OCI-M1 (cell line): ENCODE measurements around the gene SPECC1L.
"Not testable (repeated sequence)": the region's sequence is repeated elsewhere in the genome, so short reads cannot be mapped to it uniquely, and the experiment has no call there.

Source experiments
- DNase-seq: peaks from one replicate; lab custom pipeline; 2025; lab: John Stamatoyannopoulos, UW

SPECC1L gene

DNA sequence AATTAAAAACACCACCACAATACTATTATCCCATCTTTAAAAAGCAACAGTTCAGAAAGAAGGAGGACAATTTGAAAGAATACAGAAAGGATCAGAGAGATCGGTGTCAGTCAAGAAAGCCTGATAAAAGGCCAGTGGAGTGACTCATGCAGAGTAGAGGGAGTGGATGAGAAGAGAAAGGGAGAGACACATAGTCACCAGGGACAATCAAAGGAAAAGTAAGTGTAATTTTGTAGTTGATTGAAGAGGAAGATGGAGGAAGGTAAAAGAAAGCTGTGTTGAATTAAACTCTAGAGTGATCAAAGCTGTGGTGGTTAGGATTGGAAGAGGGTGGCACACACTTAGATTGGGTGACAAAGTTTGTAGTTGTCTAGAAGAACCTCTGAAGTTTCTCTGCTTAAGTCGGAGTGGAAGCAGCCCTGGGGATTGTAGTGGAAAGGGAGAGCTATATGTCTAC, 14.1 kb downstream of the SPECC1L start:
- DNase-seq: peak; percentile 59

DNA sequence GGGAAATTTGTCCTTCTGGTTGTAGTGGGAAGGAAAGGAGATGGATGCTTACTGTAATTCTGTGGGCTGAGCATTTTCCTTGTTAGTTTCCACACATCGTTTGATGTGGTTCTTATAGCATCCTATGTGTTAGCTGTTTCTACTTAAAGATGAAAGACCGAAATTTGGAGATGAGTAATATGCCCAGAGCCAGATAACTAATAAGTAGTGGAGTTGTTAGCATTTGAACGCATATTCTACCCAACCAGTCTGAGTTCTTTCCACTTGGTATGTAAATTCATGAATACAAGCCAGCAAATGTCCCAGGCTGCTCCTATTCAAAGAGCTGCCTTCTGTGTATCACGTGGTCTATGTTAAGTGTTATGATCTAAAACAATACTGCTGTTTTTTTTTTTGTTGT, 14.6 kb downstream of the SPECC1L start:
- no peak for DNase-seq

DNA sequence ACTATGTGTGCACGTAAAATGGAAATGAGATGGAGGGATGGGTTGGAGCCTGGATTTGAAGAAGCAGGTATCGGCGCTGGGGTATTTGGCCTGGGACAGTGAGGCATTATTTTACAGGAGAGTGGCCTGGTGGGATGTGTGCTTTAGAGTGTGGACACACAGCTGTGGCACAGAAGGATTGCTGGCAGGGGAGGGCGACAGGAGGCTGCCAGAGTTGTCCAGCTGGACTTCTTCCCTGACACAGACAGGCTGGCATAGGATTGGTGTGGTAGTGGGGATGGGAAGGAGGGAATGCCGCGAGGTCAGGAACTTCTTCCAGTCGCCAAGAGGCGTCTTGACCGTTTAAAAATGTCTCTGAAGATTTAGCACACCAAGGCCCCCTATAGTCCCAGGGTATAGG, 16.6 kb downstream of the SPECC1L start:
- DNase-seq: not testable (repeated sequence)

DNA sequence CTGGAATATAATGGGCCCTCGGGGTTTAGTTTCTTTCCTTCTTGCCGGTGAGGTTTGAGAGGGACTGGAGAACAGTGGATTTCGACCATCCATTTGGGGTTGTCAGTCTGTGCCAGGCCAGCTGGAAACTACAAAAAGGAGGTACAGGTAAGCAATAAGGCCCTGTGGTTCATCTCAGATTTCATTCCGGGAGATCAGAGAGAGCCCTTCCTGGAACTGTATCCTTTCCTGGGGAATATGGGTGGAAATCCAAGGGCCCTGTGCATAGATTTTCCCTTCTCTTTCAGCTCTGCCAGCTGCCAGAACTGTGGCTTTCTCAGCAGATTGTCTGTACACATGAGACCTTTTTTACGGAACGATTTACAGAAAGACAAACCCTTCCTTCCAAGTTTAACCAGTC, 17.2 kb downstream of the SPECC1L start:
- not testable (repeated sequence) for DNase-seq

DNA sequence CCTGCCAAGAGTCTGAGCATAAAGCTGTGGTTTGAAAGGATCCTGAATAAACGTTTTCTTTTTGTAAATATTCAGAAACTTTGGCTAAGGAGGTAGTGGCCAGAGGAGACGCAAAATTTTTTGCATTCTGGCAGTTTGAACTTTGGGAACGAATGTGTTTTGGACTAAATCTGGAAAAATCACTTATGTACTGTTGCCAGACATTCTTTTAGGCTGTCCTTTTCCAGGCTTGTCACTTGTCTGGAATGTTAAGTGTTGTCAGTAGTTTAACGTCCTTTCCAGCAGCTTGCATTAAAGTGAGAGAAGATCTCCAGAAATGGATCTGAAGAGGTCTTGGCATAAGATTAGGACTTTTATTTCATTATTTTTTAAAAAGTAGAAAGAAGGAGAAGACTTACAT, 18.5 kb downstream of the SPECC1L start:
- no peak for DNase-seq

DNA sequence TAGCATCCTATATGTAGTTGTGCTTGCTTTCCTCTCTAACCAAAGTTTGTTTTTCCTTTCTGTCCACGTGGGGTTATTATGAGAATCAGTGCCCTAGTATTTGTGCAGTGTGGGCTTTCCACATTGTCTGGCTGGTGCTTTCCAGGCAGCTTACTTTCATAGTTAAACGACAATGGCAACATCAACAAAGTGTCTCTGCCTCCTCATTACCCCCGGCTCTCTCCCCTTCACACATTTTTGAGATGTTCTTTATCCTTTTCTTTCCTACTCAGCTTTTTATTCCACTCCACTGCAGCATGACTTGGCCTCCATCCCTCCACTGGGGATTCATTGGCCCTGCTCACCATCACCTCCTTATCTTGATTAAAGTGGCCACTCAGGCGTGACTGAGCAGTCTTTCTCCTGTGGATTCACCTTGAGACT, 19.1 kb downstream of the SPECC1L start:
- peak; percentile 28 for DNase-seq

DNA sequence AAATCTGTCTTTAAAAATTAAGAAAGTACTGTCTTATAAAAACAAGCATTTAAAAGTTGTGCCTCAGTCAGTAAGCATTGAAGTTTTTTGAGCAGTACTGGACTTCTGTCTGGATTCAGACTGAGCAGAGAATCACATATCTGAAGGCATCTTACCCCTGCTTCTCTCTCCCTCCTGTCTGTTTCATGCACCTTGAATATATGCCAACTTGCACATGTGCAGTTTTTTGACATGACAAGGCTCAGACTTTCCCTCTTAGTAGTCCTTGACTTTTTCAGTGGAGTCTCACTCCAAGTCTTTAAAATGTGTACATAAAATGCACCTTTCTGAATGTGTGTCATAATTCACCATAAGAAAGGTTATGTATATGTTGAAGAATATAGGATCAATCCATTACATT, 19.8 kb downstream of the SPECC1L start:
- DNase-seq: no peak

DNA sequence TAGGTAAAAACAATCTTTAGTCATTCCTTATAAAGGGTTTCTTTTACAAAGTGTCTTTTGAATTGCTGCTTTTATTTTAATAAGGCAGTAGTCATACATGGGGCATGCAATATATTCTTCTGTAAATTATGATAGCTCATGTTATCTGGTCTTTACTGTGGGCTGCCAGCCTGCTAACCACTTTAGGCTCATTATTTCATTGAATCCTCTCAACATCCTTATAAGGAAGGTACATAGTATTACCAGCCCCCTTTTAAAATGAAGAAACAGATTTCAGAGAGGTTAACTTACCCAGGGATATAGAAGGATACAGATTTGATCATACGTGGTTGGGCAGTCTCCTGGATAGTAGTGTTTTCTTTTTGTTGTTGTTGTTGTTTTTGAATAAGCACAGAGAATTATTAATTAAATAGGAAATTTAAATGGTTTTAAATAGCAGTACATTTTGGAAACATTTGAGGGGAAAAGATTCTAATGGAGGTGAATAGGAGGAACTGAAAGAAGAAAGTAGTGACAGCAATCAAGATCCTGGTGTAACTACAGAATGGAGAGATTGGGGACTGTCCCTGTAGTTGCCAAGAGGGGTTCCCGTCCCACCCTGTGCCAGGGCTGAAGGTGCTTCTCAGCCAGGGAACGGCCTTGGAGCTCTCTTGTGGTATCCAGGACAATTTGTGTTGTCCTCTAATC, 21.0 kb downstream of the SPECC1L start:
- DNase-seq: peak; percentile 56

DNA sequence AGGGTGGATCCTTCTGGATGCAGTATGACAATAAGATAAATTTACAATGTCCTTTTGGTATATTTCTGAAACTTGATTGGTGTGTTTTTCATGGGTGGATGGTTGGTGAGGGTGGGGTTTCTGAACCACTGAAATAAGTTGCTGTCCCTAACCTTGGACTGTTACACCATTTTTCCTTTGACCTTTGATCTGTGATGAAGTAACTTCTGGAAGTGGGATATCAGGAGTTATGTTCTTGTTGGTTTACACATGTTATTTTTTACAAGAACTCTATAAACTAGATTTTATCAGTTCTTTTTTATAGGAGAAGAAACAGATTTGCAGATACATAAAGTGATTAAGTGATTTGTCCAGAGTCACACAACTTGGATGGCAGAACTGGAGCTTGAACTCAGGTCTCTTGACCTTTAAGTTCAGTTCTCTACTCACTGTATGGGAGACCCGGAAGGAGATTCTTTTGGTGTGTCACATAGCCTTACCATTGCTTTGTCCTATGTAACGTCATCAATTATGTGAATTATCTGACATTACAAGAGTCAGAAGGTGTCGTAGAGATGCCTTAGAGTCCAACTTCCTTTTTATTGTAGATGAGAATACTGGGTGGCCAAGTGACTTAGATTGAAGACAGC, 21.7 kb downstream of the SPECC1L start:
- DNase-seq: not testable (repeated sequence)

DNA sequence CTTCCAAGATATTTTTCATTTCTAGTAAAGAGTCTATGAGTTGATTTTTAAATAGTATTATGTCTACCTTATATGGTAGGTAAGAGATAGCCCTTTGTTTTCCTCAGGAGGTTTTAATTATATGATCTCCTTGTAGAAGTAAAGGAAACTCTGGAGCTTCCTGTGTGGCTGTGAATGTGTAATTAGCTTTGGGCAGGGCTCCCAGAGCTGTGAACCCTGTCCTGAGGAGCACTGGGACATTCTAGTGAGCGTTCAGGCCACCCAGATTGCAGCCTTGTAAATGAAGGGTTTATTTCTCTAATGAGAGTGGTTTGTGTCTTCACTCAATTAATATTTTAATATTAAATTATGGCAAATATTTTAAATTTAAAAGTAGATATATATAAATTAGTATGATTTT, 24.3 kb downstream of the SPECC1L start:
- not testable (repeated sequence) for DNase-seq

DNA sequence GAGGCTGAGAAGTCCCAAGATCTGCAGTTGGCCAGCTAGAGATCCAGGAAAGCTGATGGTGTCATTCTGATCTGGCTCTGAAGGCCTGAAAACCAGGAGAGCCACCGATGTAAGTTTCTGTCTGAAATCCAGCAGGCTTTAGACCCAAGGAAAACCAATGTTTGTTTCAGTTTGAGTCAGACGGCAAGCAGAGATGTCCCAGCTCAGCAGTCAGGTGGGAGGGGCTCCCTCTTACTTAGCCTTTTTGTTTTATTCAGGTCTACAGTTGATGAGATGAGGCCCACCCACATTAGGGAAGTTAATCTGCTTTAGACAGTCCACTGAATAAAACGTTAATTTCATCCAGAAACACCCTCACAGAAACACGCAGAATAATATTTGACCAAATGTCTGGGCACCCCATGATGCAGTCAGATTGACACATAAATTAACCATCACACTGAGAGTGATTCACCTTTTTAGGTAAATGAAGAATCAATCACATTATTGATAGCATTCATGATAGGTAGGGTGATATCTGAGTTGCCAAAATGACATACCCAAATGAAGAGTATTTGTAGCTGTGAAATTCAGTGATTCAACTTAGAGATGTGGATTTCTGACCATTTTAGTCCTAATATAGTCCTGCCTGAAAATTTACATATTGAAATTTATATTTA, 28.0 kb downstream of the SPECC1L start:
- not testable (repeated sequence) for DNase-seq

DNA sequence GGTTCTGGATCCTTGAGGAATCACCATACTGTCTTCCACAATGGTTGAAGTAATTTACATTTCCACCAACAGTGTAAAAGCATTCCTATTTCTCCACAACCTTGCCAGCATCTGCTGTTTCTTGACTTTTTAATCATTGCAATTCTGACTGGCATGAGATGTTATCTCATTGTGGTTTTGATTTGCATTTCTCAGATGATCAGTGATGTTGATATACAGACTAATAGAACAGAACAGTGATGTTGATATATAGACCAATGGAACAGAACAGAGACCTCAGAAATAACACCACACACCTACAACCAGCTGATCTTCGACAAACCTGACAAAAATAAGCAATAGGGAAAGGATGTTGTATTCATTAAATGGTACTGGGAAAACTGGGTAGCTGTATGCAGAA, 29.9 kb downstream of the SPECC1L start:
- not testable (repeated sequence) for DNase-seq

DNA sequence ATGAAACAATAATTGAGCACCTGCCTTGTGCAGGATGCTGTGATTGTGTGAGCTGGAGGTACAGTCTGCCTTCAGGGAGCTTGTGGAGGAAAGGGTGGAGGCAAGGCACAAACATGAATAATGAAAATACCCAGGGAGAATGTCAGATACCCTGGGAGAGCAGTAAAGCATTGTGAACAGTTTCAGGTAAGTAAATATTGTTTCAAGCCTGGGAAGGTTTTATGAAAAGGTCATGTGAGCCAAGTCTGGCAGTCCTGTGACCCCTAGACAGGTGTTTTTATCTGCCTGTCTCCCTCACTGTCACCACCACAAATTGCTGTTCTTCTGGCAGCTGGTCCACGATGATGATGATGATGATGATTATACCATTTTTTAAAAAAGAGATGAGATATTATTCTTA, 32.0 kb downstream of the SPECC1L start:
- DNase-seq: no peak

DNA sequence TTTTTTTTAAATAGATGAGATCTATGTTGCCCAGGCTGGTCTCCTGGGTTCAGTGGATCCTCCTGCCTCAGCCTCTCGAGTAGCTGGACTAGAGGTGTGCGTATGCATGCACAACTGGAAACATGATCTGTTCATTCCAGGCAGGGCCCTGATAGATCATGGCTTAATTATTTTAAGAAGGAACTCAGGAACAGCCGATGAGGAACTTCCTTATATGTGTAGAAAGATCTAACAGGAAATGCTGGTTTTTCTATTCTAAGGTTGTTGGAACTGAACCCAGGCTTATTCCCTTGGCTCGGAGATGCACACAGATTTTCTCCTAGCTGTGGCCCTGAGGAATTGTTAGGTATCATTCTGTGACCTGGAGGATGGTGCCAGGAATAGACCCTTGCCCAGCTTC, 32.4 kb downstream of the SPECC1L start:
- no peak for DNase-seq

DNA sequence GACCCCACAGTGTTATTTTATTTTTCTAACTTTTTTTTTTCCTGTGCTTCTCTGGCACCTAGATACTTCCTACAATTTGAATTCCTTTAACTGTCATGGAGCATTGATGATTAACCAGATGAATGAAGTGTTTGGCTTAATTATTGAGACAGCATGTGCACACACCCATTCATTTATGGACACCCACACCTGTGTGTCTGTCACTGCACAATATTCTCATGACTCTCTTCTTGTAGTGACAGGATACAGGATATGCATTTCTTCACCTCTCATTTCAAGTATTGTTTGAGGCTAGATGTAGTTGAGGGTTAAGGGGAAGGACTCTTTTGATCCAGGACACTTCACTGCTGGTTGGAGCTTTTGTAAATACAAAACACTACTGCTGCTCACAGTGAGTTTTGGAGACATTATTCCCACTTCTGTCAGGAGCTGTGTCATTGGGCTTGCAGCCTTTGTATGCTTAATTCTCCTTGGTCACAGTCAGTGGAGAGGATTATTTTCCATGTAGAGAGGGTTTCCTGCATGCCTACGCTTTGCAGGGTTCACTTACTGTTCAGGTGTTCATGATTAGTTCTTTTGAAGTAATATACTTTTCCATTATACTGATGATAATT, 33.5 kb downstream of the SPECC1L start:
- DNase-seq: no peak

DNA sequence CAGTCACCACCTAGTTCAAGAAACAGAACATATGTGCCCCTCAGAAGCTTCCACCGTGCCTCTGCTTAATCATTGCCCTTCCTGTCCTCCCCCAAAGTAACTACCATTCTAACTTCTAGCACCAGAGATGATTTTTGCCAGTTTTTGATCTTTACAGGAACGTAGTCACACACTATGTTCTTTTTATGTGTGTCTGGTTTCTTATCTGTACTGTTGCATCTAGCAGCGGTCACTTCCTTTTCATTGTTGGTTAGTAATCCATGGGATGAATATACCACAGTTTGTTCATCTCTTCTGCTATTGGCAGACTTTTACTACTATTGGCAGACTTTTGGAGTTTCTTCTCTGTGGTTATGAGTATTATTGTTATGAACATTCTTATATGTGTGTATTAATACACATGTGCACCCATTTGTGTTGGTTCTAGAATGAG, 34.6 kb downstream of the SPECC1L start:
- DNase-seq: peak; percentile 87

DNA sequence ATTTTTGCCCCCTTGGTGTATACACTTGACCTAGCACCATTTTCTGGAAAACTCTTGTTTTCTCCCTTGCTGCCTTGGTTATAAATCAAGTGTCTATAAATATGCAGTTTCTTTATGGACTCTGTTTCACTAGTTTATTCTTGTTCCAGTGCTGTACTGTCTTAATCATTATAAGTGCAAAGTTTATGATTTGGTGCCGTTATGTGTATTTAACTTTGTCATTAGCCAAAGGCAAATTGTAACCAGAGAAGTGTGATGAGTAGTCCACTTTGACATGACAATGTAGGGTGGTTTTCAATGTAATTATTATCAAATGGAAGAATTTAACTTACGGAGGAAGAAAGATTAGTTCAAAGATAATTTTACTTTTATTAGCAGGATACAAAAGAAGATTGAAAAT, 40.3 kb downstream of the SPECC1L start:
- no peak for DNase-seq

DNA sequence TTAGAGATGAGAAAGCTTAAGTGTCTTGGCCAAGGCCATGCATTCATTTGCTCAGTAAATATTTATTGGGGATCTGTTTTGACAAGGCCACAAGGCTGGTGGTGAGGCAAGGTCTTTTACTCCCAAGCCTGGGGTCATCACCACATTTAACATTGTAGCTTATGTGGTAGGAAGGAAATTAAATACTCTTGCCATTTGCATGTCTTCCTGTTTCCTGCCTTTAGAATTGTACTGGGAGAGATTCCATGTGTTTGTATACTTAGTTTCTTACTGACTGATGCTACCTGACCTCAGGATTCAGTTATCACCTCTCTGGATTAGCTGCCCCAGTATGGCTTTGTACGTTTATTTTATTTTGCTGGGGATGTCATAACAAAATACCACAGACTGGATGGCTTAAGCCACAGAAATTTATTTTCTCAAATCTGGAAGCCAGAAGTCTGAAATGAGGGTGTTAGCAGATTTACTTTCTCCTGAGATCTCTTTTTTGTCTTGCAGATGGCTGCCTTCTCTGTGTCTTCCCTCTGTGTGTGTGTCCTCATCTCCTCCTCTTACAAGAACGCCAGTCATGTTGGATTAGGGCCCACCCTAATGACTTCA, 44.8 kb downstream of the SPECC1L start:
- DNase-seq: no peak

DNA sequence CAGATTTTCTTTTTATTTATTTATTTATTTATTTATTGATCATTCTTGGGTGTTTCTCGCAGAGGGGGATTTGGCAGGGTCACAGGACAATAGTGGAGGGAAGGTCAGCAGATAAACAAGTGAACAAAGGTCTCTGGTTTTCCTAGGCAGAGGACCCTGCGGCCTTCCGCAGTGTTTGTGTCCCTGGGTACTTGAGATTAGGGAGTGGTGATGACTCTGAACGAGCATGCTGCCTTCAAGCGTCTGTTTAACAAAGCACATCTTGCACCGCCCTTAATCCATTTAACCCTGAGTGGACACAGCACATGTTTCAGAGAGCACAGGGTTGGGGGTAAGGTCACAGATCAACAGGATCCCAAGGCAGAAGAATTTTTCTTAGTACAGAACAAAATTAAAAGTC, 45.6 kb downstream of the SPECC1L start:
- not testable (repeated sequence) for DNase-seq

DNA sequence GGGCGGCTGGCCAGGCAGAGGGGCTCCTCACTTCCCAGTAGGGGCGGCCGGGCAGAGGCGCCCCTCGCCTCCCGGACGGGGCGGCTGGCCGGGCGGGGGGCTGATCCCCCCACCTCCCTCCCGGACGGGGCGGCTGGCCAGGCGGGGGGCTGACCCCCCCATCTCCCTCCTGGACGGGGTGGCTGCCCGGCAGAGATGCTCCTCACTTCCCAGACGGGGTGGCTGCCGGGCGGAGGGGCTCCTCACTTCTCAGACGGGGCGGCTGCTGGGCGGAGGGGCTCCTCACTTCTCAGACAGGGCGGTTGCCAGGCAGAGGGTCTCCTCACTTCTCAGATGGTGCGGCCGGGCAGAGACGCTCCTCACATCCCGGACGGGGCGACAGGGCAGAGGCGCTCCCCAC, 46.9 kb downstream of the SPECC1L start:
- not testable (repeated sequence) for DNase-seq

DNA sequence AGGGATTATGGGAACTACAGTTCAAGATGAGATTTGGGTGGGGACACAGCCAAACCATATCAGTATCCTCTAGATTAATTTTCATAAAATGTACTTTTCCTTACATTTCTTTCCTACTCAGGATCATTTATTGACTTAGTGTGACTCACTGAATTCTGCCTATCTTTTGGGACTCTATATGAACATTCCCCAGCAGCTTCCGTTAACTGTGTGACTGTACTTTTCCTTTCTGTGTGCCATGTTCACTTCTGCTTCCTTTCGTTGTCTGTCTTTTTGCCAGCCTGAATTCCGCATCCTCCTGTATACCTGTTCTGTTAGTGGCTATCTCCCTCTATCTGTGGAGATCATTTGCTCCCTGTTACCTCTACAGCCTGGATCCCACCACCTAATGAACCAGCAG, 48.8 kb downstream of the SPECC1L start:
- DNase-seq: no peak

DNA sequence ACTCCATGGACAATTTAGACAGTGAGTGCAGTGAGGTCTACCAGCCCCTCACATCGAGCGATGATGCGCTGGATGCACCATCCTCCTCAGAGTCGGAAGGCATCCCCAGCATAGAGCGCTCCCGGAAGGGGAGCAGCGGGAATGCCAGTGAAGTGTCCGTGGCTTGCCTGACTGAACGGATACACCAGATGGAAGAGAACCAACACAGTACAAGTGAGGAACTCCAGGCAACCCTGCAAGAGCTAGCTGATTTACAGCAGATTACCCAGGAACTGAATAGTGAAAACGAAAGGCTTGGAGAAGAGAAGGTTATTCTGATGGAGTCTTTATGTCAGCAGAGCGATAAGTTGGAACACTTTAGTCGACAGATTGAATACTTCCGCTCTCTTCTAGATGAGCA, 51.4 kb downstream of the SPECC1L start:
- no peak for DNase-seq
